Measurements from ENCODE around the gene CDK10. TPM values are rescaled to one million over a fixed set of nuclear protein-coding genes. Genes with fewer than 3 reads are reported as not detected.

The CDK10 gene
- total and polyA plus RNA-seq, 9 of the 15 experiments (the other 6 are each of a cell fraction or from before 2014, with no cell fraction given): 2.0 to 85.1 (median 40.1) TPM

GRCh38 chr16:89720813-89721545 lies 34.5 kb downstream of the CDK10 start, which contains the start of the genes VPS9D1 and ZNF276 (continued):
- TF ChIP-seq CREB3 (tag; conservative IDR thresholded peaks at IDR 0.05; ENCODE audit: low read depth): no peak
- no peak for TF ChIP-seq EZH2 (IDR thresholded peaks at IDR 0.05; ENCODE audit: borderline replicate concordance, low read depth, low read length)
- no peak for TF ChIP-seq ZNF668 (CRISPR knock-in tag; IDR thresholded peaks at IDR 0.05)
- peak; percentile 93 for TF ChIP-seq CTBP1 (IDR thresholded peaks at IDR 0.05; ENCODE audit: borderline replicate concordance)
- no peak for TF ChIP-seq ZNF696 (CRISPR knock-in tag; conservative IDR thresholded peaks at IDR 0.05)
- TF ChIP-seq, protein P1, sequence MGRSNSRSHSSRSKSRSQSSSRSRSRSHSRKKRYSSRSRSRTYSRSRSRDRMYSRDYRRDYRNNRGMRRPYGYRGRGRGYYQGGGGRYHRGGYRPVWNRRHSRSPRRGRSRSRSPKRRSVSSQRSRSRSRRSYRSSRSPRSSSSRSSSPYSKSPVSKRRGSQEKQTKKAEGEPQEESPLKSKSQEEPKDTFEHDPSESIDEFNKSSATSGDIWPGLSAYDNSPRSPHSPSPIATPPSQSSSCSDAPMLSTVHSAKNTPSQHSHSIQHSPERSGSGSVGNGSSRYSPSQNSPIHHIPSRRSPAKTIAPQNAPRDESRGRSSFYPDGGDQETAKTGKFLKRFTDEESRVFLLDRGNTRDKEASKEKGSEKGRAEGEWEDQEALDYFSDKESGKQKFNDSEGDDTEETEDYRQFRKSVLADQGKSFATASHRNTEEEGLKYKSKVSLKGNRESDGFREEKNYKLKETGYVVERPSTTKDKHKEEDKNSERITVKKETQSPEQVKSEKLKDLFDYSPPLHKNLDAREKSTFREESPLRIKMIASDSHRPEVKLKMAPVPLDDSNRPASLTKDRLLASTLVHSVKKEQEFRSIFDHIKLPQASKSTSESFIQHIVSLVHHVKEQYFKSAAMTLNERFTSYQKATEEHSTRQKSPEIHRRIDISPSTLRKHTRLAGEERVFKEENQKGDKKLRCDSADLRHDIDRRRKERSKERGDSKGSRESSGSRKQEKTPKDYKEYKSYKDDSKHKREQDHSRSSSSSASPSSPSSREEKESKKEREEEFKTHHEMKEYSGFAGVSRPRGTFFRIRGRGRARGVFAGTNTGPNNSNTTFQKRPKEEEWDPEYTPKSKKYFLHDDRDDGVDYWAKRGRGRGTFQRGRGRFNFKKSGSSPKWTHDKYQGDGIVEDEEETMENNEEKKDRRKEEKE (IDR thresholded peaks at IDR 0.05; ENCODE audit: borderline replicate concordance in 1 of 2, control insufficient read depth in 1 of 2, low read depth in 2 of 2, low read length in 1 of 2): peak in 1 of 2 experiments; percentile 86; a peak in 1 of 4 replicates
- TF ChIP-seq, protein P2, sequence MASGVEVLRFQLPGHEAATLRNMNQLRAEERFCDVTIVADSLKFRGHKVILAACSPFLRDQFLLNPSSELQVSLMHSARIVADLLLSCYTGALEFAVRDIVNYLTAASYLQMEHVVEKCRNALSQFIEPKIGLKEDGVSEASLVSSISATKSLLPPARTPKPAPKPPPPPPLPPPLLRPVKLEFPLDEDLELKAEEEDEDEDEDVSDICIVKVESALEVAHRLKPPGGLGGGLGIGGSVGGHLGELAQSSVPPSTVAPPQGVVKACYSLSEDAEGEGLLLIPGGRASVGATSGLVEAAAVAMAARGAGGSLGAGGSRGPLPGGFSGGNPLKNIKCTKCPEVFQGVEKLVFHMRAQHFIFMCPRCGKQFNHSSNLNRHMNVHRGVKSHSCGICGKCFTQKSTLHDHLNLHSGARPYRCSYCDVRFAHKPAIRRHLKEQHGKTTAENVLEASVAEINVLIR (CRISPR knock-in tag; IDR thresholded peaks at IDR 0.05): peak; percentile 72; the same call in 1 of the 2 replicates
- TF ChIP-seq C11orf30 (IDR thresholded peaks at IDR 0.05; ENCODE audit: low read depth): peak; percentile 89
- TF ChIP-seq HMG20A (CRISPR knock-in tag; conservative IDR thresholded peaks at IDR 0.05): no peak
- TF ChIP-seq ZNF224 (CRISPR knock-in tag; IDR thresholded peaks at IDR 0.05): no peak; the same call in 1 of the 2 replicates
- TF ChIP-seq ZHX1 (conservative IDR thresholded peaks at IDR 0.05; ENCODE audit: low read length): no peak
- TF ChIP-seq, protein P3, sequence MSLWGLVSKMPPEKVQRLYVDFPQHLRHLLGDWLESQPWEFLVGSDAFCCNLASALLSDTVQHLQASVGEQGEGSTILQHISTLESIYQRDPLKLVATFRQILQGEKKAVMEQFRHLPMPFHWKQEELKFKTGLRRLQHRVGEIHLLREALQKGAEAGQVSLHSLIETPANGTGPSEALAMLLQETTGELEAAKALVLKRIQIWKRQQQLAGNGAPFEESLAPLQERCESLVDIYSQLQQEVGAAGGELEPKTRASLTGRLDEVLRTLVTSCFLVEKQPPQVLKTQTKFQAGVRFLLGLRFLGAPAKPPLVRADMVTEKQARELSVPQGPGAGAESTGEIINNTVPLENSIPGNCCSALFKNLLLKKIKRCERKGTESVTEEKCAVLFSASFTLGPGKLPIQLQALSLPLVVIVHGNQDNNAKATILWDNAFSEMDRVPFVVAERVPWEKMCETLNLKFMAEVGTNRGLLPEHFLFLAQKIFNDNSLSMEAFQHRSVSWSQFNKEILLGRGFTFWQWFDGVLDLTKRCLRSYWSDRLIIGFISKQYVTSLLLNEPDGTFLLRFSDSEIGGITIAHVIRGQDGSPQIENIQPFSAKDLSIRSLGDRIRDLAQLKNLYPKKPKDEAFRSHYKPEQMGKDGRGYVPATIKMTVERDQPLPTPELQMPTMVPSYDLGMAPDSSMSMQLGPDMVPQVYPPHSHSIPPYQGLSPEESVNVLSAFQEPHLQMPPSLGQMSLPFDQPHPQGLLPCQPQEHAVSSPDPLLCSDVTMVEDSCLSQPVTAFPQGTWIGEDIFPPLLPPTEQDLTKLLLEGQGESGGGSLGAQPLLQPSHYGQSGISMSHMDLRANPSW (CRISPR knock-in tag; IDR thresholded peaks at IDR 0.05): no peak; the same call in 1 of the 2 replicates
- TF ChIP-seq HNRNPL (IDR thresholded peaks at IDR 0.05; ENCODE audit: low read depth, low read length): peak; percentile 24
- no peak for TF ChIP-seq YBX1 (IDR thresholded peaks at IDR 0.05)
